Activated CD8-positive, alpha-beta memory T cell treated with anti-CD3 and anti-CD28 coated beads for 24 hours (primary cell): ENCODE results near the gene ZDHHC8.
"Not testable (repeated sequence)": the region's sequence is repeated elsewhere in the genome, so short reads cannot be mapped to it uniquely, and the experiment has no call there.

Experiments
- DNase-seq: peaks from one replicate; pipeline ENCODE4 v3.0.0-alpha.2; 2020

Gene ZDHHC8

GRCh38 chr22:20145832-20146223 is 14.2 kb downstream of the ZDHHC8 start:
- DNase-seq, result no peak

DNA sequence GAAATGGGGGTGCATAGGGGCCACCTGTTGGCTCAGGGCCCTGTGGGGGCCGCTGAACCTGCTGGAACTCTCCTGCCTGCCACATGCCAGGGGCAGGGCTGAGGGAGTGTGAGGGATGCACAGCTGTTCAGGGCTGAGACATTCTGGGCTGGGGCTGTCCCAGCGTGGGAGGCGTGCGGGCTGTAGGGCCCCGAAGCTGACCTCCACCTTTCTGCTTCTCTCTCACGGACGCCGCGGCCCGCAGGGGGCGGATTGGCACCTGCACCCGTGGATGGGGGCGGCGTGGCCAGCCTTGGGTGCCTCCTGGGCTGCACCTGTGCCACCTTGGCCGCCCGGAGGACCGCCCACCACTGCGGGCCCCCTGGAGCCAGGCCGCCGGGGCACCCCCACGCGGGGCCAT is 15.2 kb downstream of the ZDHHC8 start:
- DNase-seq, result no peak

DNA sequence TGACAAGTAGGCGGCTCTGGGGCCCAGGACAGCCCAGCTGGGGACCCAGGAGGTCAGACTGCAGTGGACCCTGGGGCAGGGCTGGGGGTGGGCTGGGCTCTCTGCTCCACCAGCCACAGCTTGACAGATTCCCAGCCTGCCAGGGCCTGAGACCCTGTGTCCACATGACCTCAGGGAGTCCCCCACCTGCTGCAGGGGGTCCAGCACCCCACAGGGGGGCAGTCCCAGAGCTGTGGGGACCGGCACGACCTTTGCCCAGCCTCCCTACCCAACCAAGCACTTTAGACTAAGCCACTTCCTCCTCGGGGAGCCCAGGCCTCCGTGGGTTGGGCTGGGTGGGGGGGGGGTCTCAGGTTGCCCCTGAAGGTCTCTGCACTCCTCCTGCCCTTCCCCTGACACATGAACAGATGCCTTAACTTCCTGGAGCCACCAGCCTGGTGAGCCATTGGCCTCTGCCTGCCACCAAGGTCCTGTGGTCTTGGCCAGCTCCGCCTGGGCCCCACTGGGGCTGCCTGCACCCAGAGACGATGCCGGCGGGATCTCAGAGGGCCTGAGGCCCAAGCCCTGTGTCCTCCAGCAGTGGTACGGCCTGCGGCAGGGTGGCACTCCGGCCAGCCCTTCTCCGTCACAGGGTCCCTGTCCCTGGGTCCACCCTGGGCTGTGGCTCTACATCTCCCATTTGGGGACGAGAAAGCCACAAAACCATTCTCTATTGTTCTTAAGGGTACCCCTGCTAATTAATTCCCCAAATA is 15.8 kb downstream of the ZDHHC8 start:
- no peak for DNase-seq

DNA sequence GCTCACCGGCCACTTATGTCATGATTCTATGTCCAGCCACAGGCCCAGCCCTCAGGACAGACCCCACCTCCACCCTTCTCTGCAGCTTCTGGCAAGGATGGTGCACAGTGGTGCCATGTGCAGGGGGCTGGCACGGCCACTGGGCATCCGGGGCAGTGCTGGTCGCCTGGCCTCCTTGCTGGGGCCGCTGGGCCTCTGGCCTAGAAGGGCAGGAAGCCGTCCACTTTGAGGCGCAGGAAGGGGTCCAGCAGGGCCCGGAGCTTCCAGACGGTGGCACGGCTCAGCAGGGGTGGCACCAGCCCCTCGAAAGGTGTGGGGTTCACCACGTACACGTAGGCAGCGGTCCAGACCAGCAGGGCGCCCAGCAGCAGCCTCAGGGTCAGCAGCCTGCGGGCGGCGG is 16.8 kb downstream of the ZDHHC8 start:
- no peak for DNase-seq

- DNase-seq, result no peak
Observed at GRCh38 chr22:20149257-20150250, 17.9 kb downstream of the ZDHHC8 start.

- DNase-seq, result no peak
Observed at GRCh38 chr22:20150381-20151275, 19.0 kb downstream of the ZDHHC8 start, which contains the start of gene CCDC188. Gene CCDC188, minus strand, starts transcription at chr22:20151055. Its CDS starts 69 bp downstream, at chr22:20150986.

DNA sequence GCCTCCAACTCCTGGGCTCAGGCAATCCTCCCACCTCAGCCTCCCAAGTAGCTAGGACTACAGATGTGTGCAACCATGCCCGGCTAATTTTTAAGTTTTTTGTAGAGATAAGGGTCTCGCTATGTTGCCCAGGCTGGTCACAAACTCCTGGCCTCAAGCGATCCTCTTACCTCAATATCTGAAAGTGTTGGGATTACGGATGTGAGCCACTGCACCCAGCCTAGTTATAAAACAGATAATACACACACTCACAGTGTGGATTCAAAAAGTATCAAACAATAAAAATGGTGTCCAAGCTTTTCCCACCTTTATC is 19.6 kb downstream of the ZDHHC8 start:
- DNase-seq, result no peak

- DNase-seq, result no peak
Observed at GRCh38 chr22:20152464-20152890, 20.9 kb downstream of the ZDHHC8 start.

- no peak for DNase-seq
Observed at GRCh38 chr22:20153945-20154344, 22.3 kb downstream of the ZDHHC8 start.

GRCh38 chr22:20154602-20155187 is 23.1 kb downstream of the ZDHHC8 start:
- DNase-seq, result no peak

DNA sequence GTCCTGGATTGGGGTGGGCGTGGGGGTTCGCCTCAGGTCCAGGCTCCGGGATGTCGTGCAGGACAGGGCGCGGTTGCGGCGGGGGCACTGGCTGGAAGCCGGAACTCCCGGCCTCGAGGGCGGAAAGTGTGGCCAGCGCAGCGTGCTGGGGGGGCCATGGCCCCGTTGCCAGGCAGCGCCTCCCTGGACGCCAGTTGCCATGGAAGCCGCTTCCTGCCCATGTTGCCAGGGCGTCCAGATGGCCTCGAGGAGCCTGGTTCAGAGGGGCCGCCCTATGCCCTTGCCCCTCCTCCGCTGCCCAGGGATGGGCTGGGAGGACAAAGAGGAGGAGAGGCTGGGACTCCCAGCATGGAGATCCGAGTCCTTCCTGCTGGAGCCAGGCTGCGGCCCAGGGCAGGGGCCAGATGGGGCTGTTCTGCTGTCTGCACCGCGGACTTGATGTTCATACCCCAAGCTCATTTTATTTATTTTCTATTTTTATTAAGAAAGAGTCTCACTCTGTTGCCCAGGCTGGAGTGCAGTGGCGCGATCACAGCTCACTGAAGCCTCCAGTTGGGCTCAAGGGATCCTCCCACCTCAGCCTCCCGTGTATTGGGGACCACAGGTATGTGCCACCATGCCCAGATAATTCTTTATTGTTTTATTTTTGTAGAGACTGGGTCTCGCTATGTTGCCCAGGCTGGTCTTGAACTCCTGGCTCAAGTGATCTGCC is 23.9 kb downstream of the ZDHHC8 start:
- no peak for DNase-seq

DNA sequence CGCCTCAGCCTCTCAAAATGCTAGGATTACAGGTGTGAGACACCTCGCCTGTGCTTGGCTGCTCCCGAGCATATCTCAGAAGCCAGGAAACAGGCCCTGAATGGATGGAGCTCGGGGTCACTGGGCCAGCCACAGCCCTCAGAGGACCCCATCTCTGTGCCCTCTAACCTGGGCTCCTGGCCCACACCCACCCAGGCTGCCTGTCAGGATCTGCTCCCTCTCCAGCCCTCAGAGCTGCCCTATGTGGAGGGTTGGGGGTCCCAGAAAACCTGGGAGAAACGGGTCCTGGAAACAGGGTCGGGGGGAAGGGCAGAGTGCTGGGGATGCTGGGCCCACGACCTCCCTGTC is 24.4 kb downstream of the ZDHHC8 start:
- no peak for DNase-seq

- peak; percentile 99 for DNase-seq
Observed at GRCh38 chr22:20156611-20157429, 25.2 kb downstream of the ZDHHC8 start.

DNA sequence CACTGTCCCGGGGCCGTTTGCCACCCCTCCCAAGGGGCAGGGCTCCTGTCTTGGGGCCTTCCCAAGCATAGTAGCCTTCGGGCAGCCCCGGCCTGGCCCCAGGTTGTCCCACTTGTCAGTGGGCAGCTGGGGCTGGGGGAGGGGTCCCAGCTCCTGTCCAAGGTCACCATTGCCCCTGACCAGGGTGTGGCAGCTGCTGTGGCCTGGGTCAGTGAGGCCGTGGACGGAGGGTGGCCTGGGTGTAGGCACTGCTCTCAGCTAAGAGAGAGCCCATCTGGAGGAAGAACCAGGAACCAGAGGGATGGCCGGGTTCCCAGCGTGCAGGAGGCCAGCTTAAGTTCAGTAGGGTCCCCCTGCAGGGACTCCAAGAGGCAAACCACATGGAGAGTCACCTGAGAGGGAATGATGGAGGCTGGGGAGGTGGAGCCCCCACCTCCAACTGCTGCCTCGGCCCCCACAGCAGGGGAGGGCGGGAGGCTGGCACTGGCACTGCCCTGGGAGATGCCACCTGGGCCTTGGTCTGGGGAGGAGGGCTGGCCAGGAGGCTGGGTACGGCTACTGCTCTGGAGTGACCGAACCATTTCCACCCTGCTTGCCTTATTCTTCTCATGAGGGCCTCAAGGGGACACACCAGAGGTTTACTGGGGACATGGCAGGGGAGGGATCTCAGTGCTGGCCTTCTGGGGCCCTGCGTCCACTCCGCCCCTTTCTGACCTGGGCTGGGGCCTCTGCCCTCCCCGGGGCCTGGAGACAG is 26.0 kb downstream of the ZDHHC8 start:
- no peak for DNase-seq

DNA sequence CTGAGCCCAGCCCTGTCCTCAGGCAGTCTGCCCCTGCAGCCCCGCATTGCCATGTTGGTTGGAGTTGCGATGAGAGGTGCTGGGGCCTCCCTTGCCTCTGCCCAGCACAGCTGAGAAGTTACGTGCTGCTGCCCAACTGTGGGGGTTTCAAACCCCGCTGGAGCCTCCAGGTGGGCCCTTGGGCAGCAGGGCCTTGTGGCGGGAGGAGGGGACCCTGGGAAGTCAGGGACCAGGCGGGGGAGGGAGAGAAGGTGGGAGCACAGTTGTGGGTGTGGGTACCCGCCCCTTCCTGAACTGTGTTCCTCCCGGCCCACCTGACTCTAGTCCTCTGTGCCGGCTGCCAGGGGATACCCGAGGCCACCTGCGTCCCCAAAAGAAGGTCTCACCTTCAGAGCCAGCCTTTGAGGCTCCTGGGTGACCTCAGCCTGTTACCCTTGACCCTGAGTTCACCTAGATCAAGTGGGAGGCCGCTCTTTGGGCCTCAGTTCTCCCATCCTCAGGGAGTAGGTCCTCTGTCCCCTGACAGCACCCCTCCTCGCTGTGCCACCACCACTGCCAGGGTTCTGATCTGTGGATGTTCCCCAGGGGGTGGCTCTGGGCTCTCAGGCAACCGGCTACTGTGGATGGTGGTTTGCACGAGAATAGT is 26.9 kb downstream of the ZDHHC8 start:
- DNase-seq, result no peak

GRCh38 chr22:20159076-20159475 is 27.5 kb downstream of the ZDHHC8 start:
- DNase-seq, result no peak

DNA sequence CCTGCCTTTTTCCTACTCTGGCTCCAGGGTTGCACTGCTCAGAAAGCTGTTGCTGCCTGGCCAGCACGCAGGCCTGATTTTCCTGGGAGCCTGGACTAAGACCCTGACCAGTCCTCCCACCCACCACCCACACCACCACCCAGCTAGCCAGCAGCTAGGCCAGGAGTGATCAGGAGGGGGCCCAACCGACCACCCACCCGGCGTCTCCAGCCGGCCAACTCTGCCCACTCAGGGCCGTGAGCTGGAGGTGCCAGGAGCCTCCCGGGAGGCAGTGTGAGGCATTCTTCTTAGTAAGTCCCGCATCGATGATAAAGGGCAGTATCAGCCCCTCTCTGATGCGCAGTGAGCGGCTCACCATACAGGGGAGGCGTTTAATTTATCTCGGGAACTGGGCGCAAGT is 27.9 kb downstream of the ZDHHC8 start:
- DNase-seq, result not testable (repeated sequence)

GRCh38 chr22:20160041-20160440 is 28.4 kb downstream of the ZDHHC8 start:
- DNase-seq, result no peak

DNA sequence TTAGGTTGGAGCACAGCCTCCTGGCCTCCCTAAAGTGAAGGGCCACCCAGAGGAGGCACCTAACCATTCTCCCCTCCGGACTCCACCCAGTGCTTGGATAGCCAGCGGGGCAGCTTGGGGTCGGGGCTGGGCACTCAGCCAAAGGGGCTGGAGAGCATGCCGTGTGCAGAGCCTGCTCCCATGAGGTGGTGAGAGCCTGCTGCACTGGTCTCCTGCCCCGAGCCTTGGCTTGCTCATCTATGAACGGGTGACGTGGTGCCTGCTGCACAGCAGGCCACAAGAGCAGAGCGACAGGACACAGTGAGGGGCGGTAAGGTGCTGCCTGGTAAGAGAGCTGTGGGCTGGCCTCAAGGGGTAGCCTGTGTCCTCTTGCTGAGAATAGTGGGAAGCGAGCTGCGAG is 33.3 kb downstream of the ZDHHC8 start:
- DNase-seq, result no peak

DNA sequence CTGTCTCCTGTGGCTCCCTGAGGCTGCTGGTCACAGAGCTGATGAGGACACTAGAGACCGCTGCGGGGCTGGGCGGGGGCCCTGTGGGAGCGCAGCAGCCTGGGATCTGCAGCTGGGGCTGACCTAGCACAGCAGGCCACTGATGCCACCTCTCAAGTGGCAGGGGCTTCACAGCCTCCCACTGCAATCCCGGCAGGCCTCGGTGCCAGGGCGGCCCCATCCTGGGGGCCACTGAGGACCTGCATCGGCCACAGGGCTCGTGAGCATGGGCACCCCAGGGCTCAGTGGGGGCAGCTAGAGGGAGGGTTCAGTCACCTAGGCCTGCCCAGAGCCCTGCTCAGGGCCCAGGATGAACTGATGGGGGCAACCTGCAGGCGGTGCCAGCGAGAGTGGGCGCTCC is 33.8 kb downstream of the ZDHHC8 start:
- DNase-seq, result no peak
